Endothelial cell of umbilical vein (primary cell): Measurements from ENCODE around the gene TGFBR2. TPM values are rescaled to one million over a fixed set of nuclear protein-coding genes. Genes with fewer than 3 reads are reported as not detected.
A peak's percentile ranks its signal among the peaks of the same experiment; 100 is the strongest.

ENCODE experiments used
- BruUV-seq: library from RNA; stranded (reverse); fragments of 400-500 nt; replicated peaks from 2 replicates; lab custom pipeline; 2021; lab: Mats Ljungman, UMichigan
- CTCF ChIA-PET: fragments of 300-600, 350-600 bp; sonication (Branson Sonifier 250); formaldehyde crosslinking; loops from one replicate; lab custom pipeline; 2021; ENCODE audit warnings: antibody characterized with exemption, inconsistent platforms; lab: Charles Lee
- POLR2A ChIA-PET: fragments of 300-600, 350-600 bp; sonication (Branson Sonifier 250); formaldehyde crosslinking; loops from one replicate; lab custom pipeline; 2021; ENCODE audit warnings: antibody characterized with exemption, inconsistent platforms; lab: Charles Lee
- DNase-seq: peaks from one replicate; pipeline ENCODE4 v3.0.0-alpha.2; 2011; ENCODE audit warnings: low read depth, low spot score
- FAIRE-seq: peaks from 2 replicates; lab custom pipeline; 2011; peaks lifted over from hg19 to GRCh38; lab: Jason Lieb, UNC
- H2AFZ ChIP-seq: 2 replicates; pipeline ENCODE4 v1.6.0; 2012; ENCODE audit warnings: low read depth, low read length, control low read depth, inconsistent platforms
- H3K27ac ChIP-seq: 2 replicates; pipeline ENCODE4 v1.5.1; 2011; ENCODE audit warnings: low read depth, mild to moderate bottlenecking, control low read depth, low read length, moderate library complexity; ENCODE audit not compliant: insufficient read depth
- H3K27me3 ChIP-seq, 2 experiments: 2 replicates each; pipeline versions ENCODE4 v1.6.0 to v1.6.1; 2011; ENCODE audit warnings: low read length in 2 of 2, mixed read lengths in 1 of 2; ENCODE audit not compliant: control insufficient read depth in 2 of 2, insufficient read depth in 2 of 2
- H3K36me3 ChIP-seq, 2 experiments: 2 replicates in 1 of 2; 3 replicates in 1 of 2; pipeline ENCODE4 v1.5.1; 2011; ENCODE audit warnings: low read length in 2 of 2, mild to moderate bottlenecking in 1 of 2, moderate library complexity in 1 of 2; ENCODE audit not compliant: control insufficient read depth in 2 of 2, insufficient read depth in 2 of 2; ENCODE audit errors: extremely low read depth in 1 of 2
- H3K4me1 ChIP-seq: 3 replicates; pipeline ENCODE4 v1.5.1; 2011; ENCODE audit warnings: mild to moderate bottlenecking, low read length; ENCODE audit not compliant: control insufficient read depth, insufficient read depth; ENCODE audit errors: extremely low read depth
- H3K4me2 ChIP-seq: 2 replicates; pipeline ENCODE4 v1.6.1; 2011; ENCODE audit warnings: low read length, control low read depth, mixed read lengths; ENCODE audit not compliant: insufficient read depth
- H3K4me3 ChIP-seq, 3 experiments: fragments of 200-600 bp in 1 of 3; sonication (generic), shearing (Covaris generic) in 1 of 3; replicated peaks in 1 of 3; 2 replicates each; pipeline ENCODE4 v1.5.1; 2011 to 2016; ENCODE audit warnings: control low read depth in 3 of 3, low read length in 3 of 3, mild to moderate bottlenecking in 2 of 3, inconsistent platforms in 1 of 3, low read depth in 1 of 3, moderate library complexity in 1 of 3; ENCODE audit not compliant: insufficient read depth in 1 of 3
- H3K79me2 ChIP-seq: 2 replicates; pipeline ENCODE4 v1.6.0; 2012; ENCODE audit warnings: low read length, inconsistent platforms; ENCODE audit not compliant: control insufficient read depth, insufficient read depth
- H3K9ac ChIP-seq: replicated peaks from 2 replicates; pipeline ENCODE3; 2011; ENCODE audit warnings: low read length, control low read depth; ENCODE audit not compliant: insufficient read depth; ENCODE audit errors: extremely low read depth
- H3K9me1 ChIP-seq: replicated peaks from 3 replicates; pipeline ENCODE4 v1.6.0; 2011; ENCODE audit warnings: mild to moderate bottlenecking, low read length; ENCODE audit not compliant: control insufficient read depth, insufficient read depth; ENCODE audit errors: extremely low read depth
- H3K9me3 ChIP-seq: replicated peaks from 2 replicates; pipeline ENCODE4 v1.5.1; 2012; ENCODE audit warnings: low read length, inconsistent platforms; ENCODE audit not compliant: control insufficient read depth, insufficient read depth
- H4K20me1 ChIP-seq: replicated peaks from 2 replicates; pipeline ENCODE3; 2011; ENCODE audit warnings: mild to moderate bottlenecking, low read length; ENCODE audit not compliant: control insufficient read depth, insufficient read depth; ENCODE audit errors: extremely low read depth
- EZH2 ChIP-seq: IDR thresholded peaks from 2 replicates; pipeline ENCODE4 v1.6.1; 2012; ENCODE audit warnings: borderline replicate concordance, low read depth, mild to moderate bottlenecking, moderate library complexity, low read length, inconsistent platforms; ENCODE audit not compliant: severe bottlenecking
- FOS ChIP-seq: IDR thresholded peaks from 2 replicates; pipeline ENCODE4 v1.6.1; 2011; ENCODE audit warnings: mild to moderate bottlenecking, low read length, moderate library complexity, borderline replicate concordance; ENCODE audit not compliant: insufficient read depth
- GATA2 ChIP-seq: IDR thresholded peaks from 2 replicates; pipeline ENCODE4 v1.7.0; 2011; ENCODE audit warnings: low read depth, mild to moderate bottlenecking, moderate library complexity, mixed read lengths, low read length; ENCODE audit not compliant: insufficient read length, insufficient read depth
- JUN ChIP-seq: IDR thresholded peaks from 2 replicates; pipeline ENCODE4 v1.6.1; 2011; ENCODE audit warnings: borderline replicate concordance, low read depth; ENCODE audit not compliant: insufficient read length, insufficient read depth
- MYC ChIP-seq: IDR thresholded peaks from one replicate; pipeline ENCODE4 v1.6.1; 2011; ENCODE audit warnings: mild to moderate bottlenecking, low read depth, low read length
- POLR2A ChIP-seq: IDR thresholded peaks from 2 replicates; pipeline ENCODE4 v1.6.1; 2012; ENCODE audit warnings: low read depth, mild to moderate bottlenecking, control low read depth, low read length
- POLR2AphosphoS5 ChIP-seq: IDR thresholded peaks from 2 replicates; pipeline ENCODE4 v1.6.1; 2012; ENCODE audit warnings: low read depth, mild to moderate bottlenecking, control low read depth, low read length, moderate library complexity; ENCODE audit not compliant: insufficient read depth
- dilution Hi-C: fragments of 300-500 bp; cut with MboI; formaldehyde crosslinking; loops from one replicate; pipeline ENCODE4 v1.15.0; 2019; ENCODE audit warnings: low sequenced_read_pairs; ENCODE audit not compliant: extremely low pct_ligation_motif_present
- intact Hi-C: fragments of 100-400 bp; cut with micrococcal nuclease; formaldehyde crosslinking; loops from one replicate; pipeline ENCODE4 v1.10.0; 2022
- polyA plus RNA-seq, 4 experiments: library from polyadenylated mRNA; depleted of rRNA in 3 of 4; stranded (reverse) in 3 of 4; unstranded in 1 of 4; fragments of >200 nt; gene quantifications; 2 replicates each; pipeline versions ENCODE4 v1.2.1 to v1.2.3, GENCODE V29; 2011 to 2012; ENCODE audit warnings: missing spikeins in 1 of 4
- total RNA-seq: library from RNA; stranded (reverse); gene quantifications from 2 replicates; pipeline ENCODE4 v1.2.3, GENCODE V29; 2021
- TF ChIP-seq, protein P1 (sequence below): IDR thresholded peaks from 2 replicates; pipeline ENCODE4 v1.6.1; 2011; ENCODE audit not compliant: insufficient read depth, insufficient read length
- TF ChIP-seq, protein P2 (sequence below), 2 donors: IDR thresholded peaks; 1 replicate in 1 of 2; 2 replicates in 1 of 2; pipeline ENCODE4 v1.5.1; 2011; ENCODE audit warnings: low read length in 2 of 2, mild to moderate bottlenecking in 2 of 2, moderate library complexity in 2 of 2, control low read depth in 1 of 2, inconsistent platforms in 1 of 2, low read depth in 1 of 2; ENCODE audit not compliant: insufficient read depth in 1 of 2; ENCODE audit errors: extremely low read depth in 1 of 2

TGFBR2 gene
- total and polyA plus RNA-seq, 2 donors (not counting 3 experiments of a cell fraction or from before 2014, with no cell fraction given) = 227 to 250 TPM

DNA sequence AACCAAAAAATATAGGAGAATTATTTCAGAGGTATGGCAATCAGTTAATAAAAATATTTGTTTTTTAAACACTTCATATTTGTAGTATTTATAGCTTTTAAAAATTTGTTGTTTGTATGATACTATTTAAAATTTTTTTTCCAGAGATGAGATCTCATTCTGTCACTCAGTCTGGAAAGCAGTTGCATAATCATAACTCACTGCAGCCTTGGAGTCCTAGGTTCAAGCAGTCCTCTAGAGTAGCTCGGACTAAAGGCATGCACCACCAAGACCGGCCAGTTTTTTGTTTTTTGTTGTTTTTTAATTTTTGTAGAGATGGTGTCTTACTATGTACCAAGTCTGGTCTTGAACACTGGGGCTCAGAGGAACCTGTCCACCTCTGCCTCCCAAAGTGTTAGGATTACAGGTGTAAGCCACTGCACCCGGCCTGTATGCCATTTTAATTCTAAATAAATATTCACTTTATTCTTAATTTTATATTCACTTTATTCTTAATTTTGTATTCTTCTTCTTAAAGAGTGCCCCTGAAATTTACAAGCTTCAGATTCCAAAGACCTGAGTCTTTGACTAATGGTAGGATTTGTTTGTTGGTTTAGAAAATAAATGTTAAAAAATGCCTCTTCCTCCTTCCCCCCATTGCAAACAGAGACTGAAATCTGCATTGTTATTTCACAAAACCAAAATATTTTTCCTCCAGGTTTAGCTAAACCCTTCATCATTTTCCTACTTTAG, 9.4 kb downstream of the TGFBR2 start:
- dilution Hi-C loops (loop anchor here (25.0 kb wide), 1 partner anchor 278 kb away; no protein-coding TSS in a partner anchor), intact Hi-C loops (loop anchor here (1.0 kb wide), 1 partner anchor 10 kb away; no protein-coding TSS in a partner anchor)
- CTCF ChIA-PET = interaction anchor here (0.6 to 2.3 kb wide), 10 partner anchors 9 to 603 kb away, joined by 3 to 6 read pairs (median 3); partner anchors contain the start of gene TGFBR2
- Histone ChIP-seq H3K27ac (no peak overlapping the region), H3K9me1 (no peaks in the 10 kb centered on the region), H4K20me1 (peaks cover 10% of the 10 kb centered on the region), H3K4me1 (peaks cover 81% of the 10 kb centered on the region), H3K4me3 (no peak overlapping the region), H3K9ac (no peak overlapping the region), H3K4me2 (peak overlapping the region; percentile 18), H2AFZ (no peak overlapping the region), H3K79me2 (peaks cover 100% of the 10 kb centered on the region), H3K9me3 (no peaks in the 10 kb centered on the region), H3K36me3 (peaks cover 5 to 9% of the 10 kb centered on the region in 2 experiments), H3K27me3 (no peaks in the 10 kb centered on the region)
- TF ChIP-seq, protein P1, sequence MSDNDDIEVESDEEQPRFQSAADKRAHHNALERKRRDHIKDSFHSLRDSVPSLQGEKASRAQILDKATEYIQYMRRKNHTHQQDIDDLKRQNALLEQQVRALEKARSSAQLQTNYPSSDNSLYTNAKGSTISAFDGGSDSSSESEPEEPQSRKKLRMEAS = no peak
- no peak for TF ChIP-seq JUN
- TF ChIP-seq FOS = no peak
- no peak for TF ChIP-seq EZH2
- TF ChIP-seq MYC = no peak
- TF ChIP-seq POLR2A = no peak
- no peak for TF ChIP-seq POLR2AphosphoS5
- TF ChIP-seq GATA2 = no peak
- TF ChIP-seq, protein P2, sequence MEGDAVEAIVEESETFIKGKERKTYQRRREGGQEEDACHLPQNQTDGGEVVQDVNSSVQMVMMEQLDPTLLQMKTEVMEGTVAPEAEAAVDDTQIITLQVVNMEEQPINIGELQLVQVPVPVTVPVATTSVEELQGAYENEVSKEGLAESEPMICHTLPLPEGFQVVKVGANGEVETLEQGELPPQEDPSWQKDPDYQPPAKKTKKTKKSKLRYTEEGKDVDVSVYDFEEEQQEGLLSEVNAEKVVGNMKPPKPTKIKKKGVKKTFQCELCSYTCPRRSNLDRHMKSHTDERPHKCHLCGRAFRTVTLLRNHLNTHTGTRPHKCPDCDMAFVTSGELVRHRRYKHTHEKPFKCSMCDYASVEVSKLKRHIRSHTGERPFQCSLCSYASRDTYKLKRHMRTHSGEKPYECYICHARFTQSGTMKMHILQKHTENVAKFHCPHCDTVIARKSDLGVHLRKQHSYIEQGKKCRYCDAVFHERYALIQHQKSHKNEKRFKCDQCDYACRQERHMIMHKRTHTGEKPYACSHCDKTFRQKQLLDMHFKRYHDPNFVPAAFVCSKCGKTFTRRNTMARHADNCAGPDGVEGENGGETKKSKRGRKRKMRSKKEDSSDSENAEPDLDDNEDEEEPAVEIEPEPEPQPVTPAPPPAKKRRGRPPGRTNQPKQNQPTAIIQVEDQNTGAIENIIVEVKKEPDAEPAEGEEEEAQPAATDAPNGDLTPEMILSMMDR (IDR thresholded peaks at IDR 0.05; ENCODE audit: extremely low read depth in 1 of 2, insufficient read depth in 1 of 2, low read depth in 1 of 2, low read length in 2 of 2) = no peak
- POLR2A ChIA-PET = interaction anchor here (1.0 kb wide), 1 partner anchor 9 kb away, joined by 3 read pairs; no protein-coding TSS in a partner anchor
- FAIRE-seq = no peak
- peak; percentile 1 for DNase-seq
- BruUV-seq = no TSS peak
